AG09319 (cell line): ENCODE results near the gene ETV7.

Source experiments
- DNase-seq: peaks from one replicate; pipeline ENCODE4 v3.0.0-alpha.2; 2010; ENCODE audit warnings: low read depth; ENCODE audit errors: extremely low read depth
- TF ChIP-seq, protein P1 (sequence below): IDR thresholded peaks from 2 replicates; pipeline ENCODE4 v1.5.1; 2011; ENCODE audit warnings: low read depth, mild to moderate bottlenecking, inconsistent platforms, low read length, moderate library complexity

The ETV7 gene

DNA sequence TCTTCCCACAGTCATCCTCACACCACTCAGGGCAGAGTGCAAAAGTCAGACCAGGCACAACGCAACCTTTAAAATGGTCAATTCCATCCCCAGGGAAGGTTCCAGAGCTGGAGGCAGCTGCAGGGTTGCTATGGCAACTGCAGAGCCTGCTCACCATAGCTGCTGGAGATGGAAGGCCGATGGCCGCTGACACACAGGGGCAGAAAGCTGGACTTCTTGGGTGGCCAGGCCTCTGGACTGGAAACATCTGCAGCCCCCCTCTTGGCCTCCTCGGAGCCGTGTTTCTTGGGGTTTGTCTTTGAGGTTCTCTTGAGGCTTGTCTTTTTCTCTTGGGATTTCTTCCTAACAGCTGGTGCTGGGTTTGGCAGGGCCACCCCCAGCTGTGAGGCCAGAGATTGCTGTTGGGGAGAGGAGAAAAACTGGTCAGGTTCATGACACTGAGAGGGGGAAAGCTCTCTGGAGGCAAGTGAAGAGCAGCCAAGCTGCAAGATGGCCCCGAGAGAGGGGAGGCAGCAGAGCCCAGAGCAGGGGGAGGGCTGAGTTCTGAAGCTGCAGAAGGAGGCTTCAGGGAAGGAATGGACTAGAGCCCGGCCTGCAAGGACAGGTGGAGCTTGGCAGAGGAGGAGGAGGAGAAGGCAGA, 61.0 kb downstream of the ETV7 start:
- TF ChIP-seq, protein P1, sequence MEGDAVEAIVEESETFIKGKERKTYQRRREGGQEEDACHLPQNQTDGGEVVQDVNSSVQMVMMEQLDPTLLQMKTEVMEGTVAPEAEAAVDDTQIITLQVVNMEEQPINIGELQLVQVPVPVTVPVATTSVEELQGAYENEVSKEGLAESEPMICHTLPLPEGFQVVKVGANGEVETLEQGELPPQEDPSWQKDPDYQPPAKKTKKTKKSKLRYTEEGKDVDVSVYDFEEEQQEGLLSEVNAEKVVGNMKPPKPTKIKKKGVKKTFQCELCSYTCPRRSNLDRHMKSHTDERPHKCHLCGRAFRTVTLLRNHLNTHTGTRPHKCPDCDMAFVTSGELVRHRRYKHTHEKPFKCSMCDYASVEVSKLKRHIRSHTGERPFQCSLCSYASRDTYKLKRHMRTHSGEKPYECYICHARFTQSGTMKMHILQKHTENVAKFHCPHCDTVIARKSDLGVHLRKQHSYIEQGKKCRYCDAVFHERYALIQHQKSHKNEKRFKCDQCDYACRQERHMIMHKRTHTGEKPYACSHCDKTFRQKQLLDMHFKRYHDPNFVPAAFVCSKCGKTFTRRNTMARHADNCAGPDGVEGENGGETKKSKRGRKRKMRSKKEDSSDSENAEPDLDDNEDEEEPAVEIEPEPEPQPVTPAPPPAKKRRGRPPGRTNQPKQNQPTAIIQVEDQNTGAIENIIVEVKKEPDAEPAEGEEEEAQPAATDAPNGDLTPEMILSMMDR, result no peak
- no peak for DNase-seq

DNA sequence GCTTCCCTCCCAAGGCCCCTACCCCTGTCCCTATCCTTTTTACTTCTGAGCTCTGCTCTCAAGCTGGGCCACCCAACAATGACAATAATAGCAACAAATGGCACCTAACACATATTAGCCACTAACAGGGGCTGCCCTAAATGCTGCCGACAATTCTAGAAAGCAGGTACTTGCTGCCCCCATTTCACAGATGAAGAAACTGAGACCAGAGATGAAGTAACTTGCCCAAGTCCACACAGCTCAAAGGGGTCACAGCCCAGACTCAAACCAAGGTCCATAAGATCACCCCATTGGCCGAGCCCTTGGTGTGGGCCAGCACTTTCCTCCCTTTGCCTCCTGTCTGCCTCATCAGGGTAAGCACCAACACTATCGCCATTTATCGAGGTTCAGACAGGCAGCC, 62.8 kb downstream of the ETV7 start:
- DNase-seq, result no peak
- TF ChIP-seq, protein P1, result no peak

DNA sequence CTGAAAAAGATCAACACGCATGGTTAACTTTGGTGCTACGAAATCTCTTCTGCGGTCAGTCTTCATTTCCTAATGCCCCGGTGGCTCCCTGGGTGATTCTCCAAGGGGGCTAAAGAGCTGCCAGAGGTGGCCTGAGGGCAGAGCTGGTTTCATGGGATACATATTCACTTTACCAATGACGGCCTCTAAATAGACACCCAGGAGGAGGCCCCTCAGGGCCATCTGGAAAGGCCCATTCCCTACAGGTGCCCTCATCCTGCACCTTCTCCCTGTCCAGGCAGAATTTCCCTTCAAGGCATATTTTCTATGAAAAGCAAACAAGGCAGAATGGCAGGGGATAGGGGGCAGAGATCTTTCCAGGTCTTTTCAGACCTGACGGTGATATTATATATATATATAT, 63.3 kb downstream of the ETV7 start:
- DNase-seq, result no peak
- TF ChIP-seq, protein P1, result no peak

GRCh38 chr6:36323062-36323461, 64.4 kb downstream of the ETV7 start:
- TF ChIP-seq, protein P1, result no peak
- DNase-seq, result no peak

DNA sequence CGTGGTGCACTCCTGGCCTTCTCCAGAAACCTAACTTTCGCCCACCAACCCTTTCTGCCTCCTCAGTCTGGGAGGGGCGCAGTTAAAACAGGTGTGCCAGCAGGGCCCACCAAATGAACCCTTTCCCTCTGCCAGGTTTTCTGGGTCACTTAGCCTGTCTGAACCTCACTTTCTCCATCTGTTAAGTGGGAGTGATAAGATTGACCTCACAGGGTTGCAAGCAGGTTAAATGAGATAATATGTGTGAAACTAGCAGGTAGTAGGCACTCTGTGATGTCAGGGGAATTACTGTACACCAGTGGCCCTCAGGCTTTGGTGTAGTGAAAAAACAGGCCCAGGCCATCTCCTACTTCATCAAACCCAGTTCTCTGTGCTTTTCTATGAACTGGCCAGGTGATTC, 64.9 kb downstream of the ETV7 start:
- TF ChIP-seq, protein P1, result no peak
- no peak for DNase-seq

- TF ChIP-seq, protein P1, result no peak
- no peak for DNase-seq
Measured at GRCh38 chr6:36320475-36320874, 67.0 kb downstream of the ETV7 start.

DNA sequence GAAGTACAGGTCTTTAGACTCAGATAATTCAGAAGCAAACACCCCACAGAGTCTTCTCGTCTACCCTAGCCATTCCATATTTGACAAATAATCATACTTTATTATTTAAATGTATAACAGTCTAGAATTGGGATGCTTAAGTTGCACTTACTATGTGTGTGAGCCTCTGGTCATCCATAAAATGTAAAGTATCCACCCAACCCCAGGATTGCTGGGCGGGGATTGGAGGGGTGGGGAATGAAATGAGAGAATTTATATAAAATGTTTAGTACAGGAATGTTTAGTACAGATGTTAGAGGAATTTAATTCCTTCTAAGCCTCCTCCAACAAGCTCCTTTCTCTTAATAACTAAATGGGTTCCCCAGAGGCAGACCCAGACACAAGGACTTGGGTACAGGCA, 67.6 kb downstream of the ETV7 start:
- TF ChIP-seq, protein P1, result no peak
- DNase-seq, result no peak
